ENCODE measurements around the gene CAPZB.

- TF ChIP-seq POLR2A (IDR thresholded peaks at IDR 0.05; ENCODE audit: low read length) (no peak), GATA1 (IDR thresholded peaks at IDR 0.05; ENCODE audit: low read depth, low read length) (no peak)
Measured at GRCh38 chr1:19413999-19414398, 71.3 kb downstream of the CAPZB start.

All from erythroblast (primary cell).